Subcutaneous preadipocyte (primary cell): ENCODE measurements around the gene FIGLA. TPM values are rescaled to one million over a fixed set of nuclear protein-coding genes. Genes with fewer than 3 reads are reported as not detected.

Experiments
- small RNA-seq: library from RNA; depleted of rRNA; stranded (forward); fragments of <200 nt; gene quantifications from one replicate; pipeline ENCODE3, GENCODE V24; 2012
- total RNA-seq: library from RNA; depleted of rRNA; stranded (reverse); fragments of >200 nt; gene quantifications from 2 replicates; pipeline ENCODE4 v1.2.3, GENCODE V29; 2012

FIGLA gene, protein sequence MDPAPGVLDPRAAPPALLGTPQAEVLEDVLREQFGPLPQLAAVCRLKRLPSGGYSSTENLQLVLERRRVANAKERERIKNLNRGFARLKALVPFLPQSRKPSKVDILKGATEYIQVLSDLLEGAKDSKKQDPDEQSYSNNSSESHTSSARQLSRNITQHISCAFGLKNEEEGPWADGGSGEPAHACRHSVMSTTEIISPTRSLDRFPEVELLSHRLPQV
- not detected in 2 replicates for total RNA-seq

GRCh38 chr2:70790136-70790828 is at the start of gene FIGLA:
Gene FIGLA (minus strand): TSS chr2:70790643. CDS start chr2:70790638, 5 bp downstream.

DNA sequence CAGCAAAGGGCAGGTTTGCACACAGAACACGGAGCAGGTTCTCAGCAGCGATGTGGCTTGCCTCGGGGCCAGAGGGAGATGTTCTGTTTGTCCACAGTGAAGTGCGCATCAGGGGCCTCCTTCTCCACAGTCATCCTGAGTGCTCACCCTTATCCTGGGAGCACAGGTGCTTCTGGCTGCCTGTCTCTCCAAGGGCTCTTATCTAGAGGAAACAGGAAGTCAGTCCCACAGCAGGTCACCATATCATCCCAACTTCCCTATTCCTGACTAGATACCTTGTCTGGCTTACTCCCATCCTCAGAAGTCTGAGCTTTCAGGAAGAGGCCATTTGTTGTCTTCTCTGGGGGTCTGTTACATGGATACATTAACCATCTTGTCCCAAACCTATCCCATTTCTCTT is 45.2 kb upstream of the FIGLA start, which contains the start of gene CD207:
Gene CD207, minus strand, starts transcription at position 174 of the 400 bp plus-strand sequence. Its CDS starts 40 bp downstream, at position 134.

GRCh38 chr2:70820499-70820898 is 30.1 kb upstream of the FIGLA start, which contains the start of gene CLEC4F:
Gene CLEC4F (minus strand): TSS chr2:70820599. CDS start chr2:70820523, 76 bp downstream.

DNA sequence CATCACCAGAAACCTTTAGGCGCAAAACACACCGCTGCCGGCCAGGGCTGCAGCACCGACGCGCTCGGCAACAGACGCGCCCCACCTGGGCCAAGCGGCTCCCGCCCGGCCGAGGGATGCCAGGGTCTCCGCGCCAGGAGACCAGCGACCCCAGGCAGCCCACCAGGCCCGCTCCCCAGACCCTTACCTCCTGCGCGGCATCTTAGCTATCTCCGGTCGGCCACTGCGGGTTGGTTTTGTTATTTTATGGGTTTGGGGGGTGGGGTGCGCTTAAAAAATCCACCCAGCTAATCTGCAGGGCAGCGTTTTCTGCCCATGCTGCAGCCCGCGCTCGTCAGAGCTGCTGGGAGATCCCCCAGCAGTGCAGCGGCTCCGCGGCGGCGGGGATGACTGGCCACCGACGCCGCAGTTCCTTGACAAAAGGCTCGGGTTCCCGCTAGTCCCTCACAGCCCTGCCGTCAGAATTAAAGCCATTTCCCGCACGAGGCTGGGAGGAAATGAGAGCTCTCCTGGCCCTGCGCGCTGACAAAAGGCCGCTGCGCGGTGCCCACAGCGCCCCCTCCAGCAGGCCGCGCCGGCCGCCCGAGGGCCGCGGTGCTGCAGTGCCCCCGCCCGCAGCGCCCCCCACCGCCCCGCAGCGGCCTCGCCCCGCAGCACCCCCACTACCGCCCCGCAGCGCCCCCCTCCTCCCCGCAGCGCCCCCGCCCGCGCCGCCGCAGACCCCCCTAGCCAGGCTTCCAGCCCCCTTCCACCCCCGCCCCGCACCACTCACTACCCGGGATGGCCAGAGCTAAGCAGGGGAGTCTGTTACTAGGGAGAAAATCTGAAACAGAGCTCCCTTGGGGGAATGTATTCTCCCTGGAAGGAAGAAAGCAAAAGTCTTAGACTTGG is 22.5 kb downstream of the FIGLA start, which contains the start of gene ADD2:
Gene ADD2, minus strand, starts transcription at position 502 of the 891 bp plus-strand sequence. CDS start 61,792 bp downstream, outside the sequence.

Small RNA genes within 50 kb of the gene (small RNA-seq; reads per million reads assigned to genes)
- not detected for gene HMGN2P21

Other genes with a start within 250 kb of the FIGLA start
- not detected in 2 replicates for gene TGFA, start 236.8 kb downstream of the FIGLA start, total RNA-seq
- under 0.01 and 0.20 TPM in 2 replicates for gene ADD2, start 22.4 kb downstream of the FIGLA start, total RNA-seq
- gene CLEC4F, start 30.0 kb upstream of the FIGLA start, total RNA-seq = not detected in 2 replicates
- gene CD207, start 45.2 kb upstream of the FIGLA start, total RNA-seq = not detected in 2 replicates
- gene VAX2, start 109.9 kb upstream of the FIGLA start, total RNA-seq = 2.2 and 2.5 TPM in 2 replicates
- gene ATP6V1B1, start 145.3 kb upstream of the FIGLA start, total RNA-seq = 0.59 and 1.8 TPM in 2 replicates
- 0.39 and 1.8 TPM in 2 replicates for gene ANKRD53, start 188.0 kb upstream of the FIGLA start, total RNA-seq
- 25.7 and 25.8 TPM in 2 replicates for gene TEX261, start 204.2 kb upstream of the FIGLA start, total RNA-seq